Measurements from ENCODE around the gene FOXO1.

- TF ChIP-seq MYC (CRISPR knock-in tag; IDR thresholded peaks at IDR 0.05; ENCODE audit: borderline replicate concordance) (peak; percentile 66), POLR2AphosphoS5 (IDR thresholded peaks at IDR 0.05; ENCODE audit: low read depth, low read length) (no peak), CEBPB (IDR thresholded peaks at IDR 0.05; ENCODE audit: borderline replicate concordance, low read depth, low read length) (no peak), NFKBIZ (CRISPR knock-in tag; IDR thresholded peaks at IDR 0.05) (no peak), ZNF839 (CRISPR knock-in tag; IDR thresholded peaks at IDR 0.05; ENCODE audit: borderline replicate concordance) (no peak), POLR2A (IDR thresholded peaks at IDR 0.05; ENCODE audit: insufficient read depth in 1 of 2, low read depth in 2 of 2, low read length in 2 of 2) (peak; percentile 28 to 53; a peak in 3 of 4 replicates), ZNF354B (CRISPR knock-in tag; IDR thresholded peaks at IDR 0.05) (no peak), CTCF (CRISPR knock-in tag; IDR thresholded peaks at IDR 0.05) (no peak), ELF4 (CRISPR knock-in tag; IDR thresholded peaks at IDR 0.05; ENCODE audit: borderline replicate concordance) (no peak)
These were observed 1.9 kb downstream of the FOXO1 start for GRCh38 chr13:40664350-40665125.
